Trophoblast cell (in vitro differentiated cells and primary cell): ENCODE measurements around the gene SORCS3.
"Not testable (repeated sequence)": the region's sequence is repeated elsewhere in the genome, so short reads cannot be mapped to it uniquely, and the experiment has no call there.

Experiments used
- DNase-seq, 2 donors: peaks; one replicate each; pipeline ENCODE4 v3.0.0-alpha.2; 2016
- H2AFZ ChIP-seq: 2 replicates; pipeline ENCODE4 v1.6.1; 2013; ENCODE audit warnings: low read length, moderate library complexity, mild to moderate bottlenecking; ENCODE audit not compliant: insufficient read depth, poor library complexity
- H2AK5ac ChIP-seq: 2 replicates; pipeline ENCODE4 v1.6.1; 2013; ENCODE audit warnings: mild to moderate bottlenecking, low read length
- H2BK120ac ChIP-seq: 2 replicates; pipeline ENCODE4 v1.6.1; 2013; ENCODE audit warnings: low read length, mild to moderate bottlenecking, moderate library complexity; ENCODE audit not compliant: insufficient read depth, poor library complexity
- H2BK12ac ChIP-seq: 2 replicates; pipeline ENCODE4 v1.6.1; 2013; ENCODE audit warnings: mild to moderate bottlenecking, low read length, moderate library complexity
- H2BK5ac ChIP-seq: 2 replicates; pipeline ENCODE4 v1.6.1; 2013; ENCODE audit warnings: low read length, low read depth, moderate library complexity, mild to moderate bottlenecking; ENCODE audit not compliant: poor library complexity
- H3K14ac ChIP-seq: 2 replicates; pipeline ENCODE4 v1.6.1; 2013; ENCODE audit warnings: mild to moderate bottlenecking, low read length
- H3K18ac ChIP-seq: 2 replicates; pipeline ENCODE4 v1.6.1; 2013; ENCODE audit warnings: mild to moderate bottlenecking, low read length
- H3K23ac ChIP-seq: 2 replicates; pipeline ENCODE4 v1.6.1; 2013; ENCODE audit warnings: low read length
- H3K27ac ChIP-seq: 2 replicates; pipeline ENCODE4 v1.5.1; 2013; ENCODE audit warnings: low read depth, mild to moderate bottlenecking, inconsistent platforms, low read length, moderate library complexity
- H3K27me3 ChIP-seq: 2 replicates; pipeline ENCODE4 v1.6.1; 2013; ENCODE audit warnings: inconsistent platforms, mild to moderate bottlenecking, low read length, moderate library complexity; ENCODE audit not compliant: insufficient read depth
- H3K36me3 ChIP-seq, 2 experiments: 1 replicate in 1 of 2; 2 replicates in 1 of 2; pipeline ENCODE4 v1.6.1; 2013; ENCODE audit warnings: low read length in 2 of 2, mild to moderate bottlenecking in 2 of 2, moderate library complexity in 1 of 2; ENCODE audit not compliant: insufficient read depth in 2 of 2, control insufficient read depth in 1 of 2
- H3K4ac ChIP-seq: 2 replicates; pipeline ENCODE4 v1.6.1; 2013; ENCODE audit warnings: low read depth, mild to moderate bottlenecking, low read length, moderate library complexity
- H3K4me1 ChIP-seq, 2 experiments: 1 replicate in 1 of 2; 2 replicates in 1 of 2; pipeline ENCODE4 v1.6.1; 2013; ENCODE audit warnings: low read length in 2 of 2, mild to moderate bottlenecking in 2 of 2, moderate library complexity in 1 of 2; ENCODE audit not compliant: insufficient read depth in 2 of 2, control insufficient read depth in 1 of 2
- H3K4me2 ChIP-seq: 2 replicates; pipeline ENCODE4 v1.6.1; 2013; ENCODE audit warnings: inconsistent platforms, mild to moderate bottlenecking, low read length, moderate library complexity
- H3K4me3 ChIP-seq: 2 replicates; pipeline ENCODE4 v1.5.1; 2013; ENCODE audit warnings: mild to moderate bottlenecking, low read depth, low read length, inconsistent platforms
- H3K79me1 ChIP-seq: one replicate; pipeline ENCODE4 v1.6.1; 2013; ENCODE audit warnings: low read length
- H3K79me2 ChIP-seq: 2 replicates; pipeline ENCODE4 v1.6.1; 2013; ENCODE audit warnings: low read length, mild to moderate bottlenecking; ENCODE audit not compliant: control insufficient read depth, insufficient read depth, poor library complexity
- H3K9ac ChIP-seq: 2 replicates; pipeline ENCODE4 v1.6.1; 2013; ENCODE audit warnings: mild to moderate bottlenecking, low read length
- H3K9me3 ChIP-seq: 2 replicates; pipeline ENCODE4 v1.6.1; 2013; ENCODE audit warnings: low read depth, mild to moderate bottlenecking, control low read depth, inconsistent platforms, low read length; ENCODE audit not compliant: insufficient read depth
- H4K12ac ChIP-seq: 2 replicates; pipeline ENCODE4 v1.6.1; 2013; ENCODE audit warnings: low read depth, mild to moderate bottlenecking, low read length, moderate library complexity
- H4K8ac ChIP-seq: 2 replicates; pipeline ENCODE4 v1.6.1; 2013; ENCODE audit warnings: low read depth, mild to moderate bottlenecking, low read length, moderate library complexity
- H4K91ac ChIP-seq: one replicate; pipeline ENCODE4 v1.6.1; 2013; ENCODE audit warnings: low read depth, mild to moderate bottlenecking, low read length, moderate library complexity
- WGBS: extraction: QIAGEN DNeasy Blood & Tissue Kit; methylation state at CpG from one replicate; pipeline ENCODE4 v1.1.7; 2013; ENCODE audit warnings: missing lambda C conversion rate; ENCODE audit not compliant: insufficient read length, insufficient coverage; ENCODE audit errors: extremely low coverage; 5-methylcytosine and 5-hydroxymethylcytosine counted together

SORCS3 gene

GRCh38 chr10:104703262-104703661 is 62.2 kb downstream of the SORCS3 start:
- not testable (repeated sequence) for H3K14ac ChIP-seq, H3K4me1 ChIP-seq, H3K4ac ChIP-seq, H4K91ac ChIP-seq, H3K27me3 ChIP-seq, H2BK120ac ChIP-seq, H3K9ac ChIP-seq, H4K12ac ChIP-seq, H2AK5ac ChIP-seq, H3K79me1 ChIP-seq, DNase-seq, H3K23ac ChIP-seq, H2BK5ac ChIP-seq, H3K4me3 ChIP-seq, H3K18ac ChIP-seq, H3K9me3 ChIP-seq, H4K8ac ChIP-seq, H2AFZ ChIP-seq, H3K79me2 ChIP-seq, H3K36me3 ChIP-seq, H2BK12ac ChIP-seq, H3K4me2 ChIP-seq, H3K27ac ChIP-seq
- WGBS: no CpG with 5 or more reads among the region's 4 CpGs

GRCh38 chr10:104706886-104707285 is 65.8 kb downstream of the SORCS3 start:
- Histone ChIP-seq H3K79me1 (no peaks in the 10 kb centered on the region), H3K9ac (no peak overlapping the region), H3K18ac (no peak overlapping the region), H3K9me3 (no peaks in the 10 kb centered on the region), H2BK12ac (no peak overlapping the region), H3K14ac (no peak overlapping the region), H3K27ac (no peak overlapping the region), H3K4me1 (peaks cover 2 to 3% of the 10 kb centered on the region in 2 experiments), H2AK5ac (no peak overlapping the region), H3K27me3 (peaks cover 4% of the 10 kb centered on the region), H3K4me3 (no peak overlapping the region), H3K23ac (no peak overlapping the region), H2BK5ac (no peak overlapping the region), H4K91ac (no peak overlapping the region), H4K8ac (no peak overlapping the region), H3K79me2 (no peaks in the 10 kb centered on the region), H4K12ac (no peak overlapping the region), H3K4ac (no peak overlapping the region), H3K4me2 (no peak overlapping the region), H3K36me3 (no peaks in the 10 kb centered on the region), H2AFZ (no peak overlapping the region), H2BK120ac (no peak overlapping the region)
- WGBS: no CpG with 5 or more reads among the region's 4 CpGs
- DNase-seq: no peak

GRCh38 chr10:104707602-104708459 is 66.7 kb downstream of the SORCS3 start:
- Histone ChIP-seq H2BK120ac (no peak overlapping the region), H2BK12ac (no peak overlapping the region), H3K79me2 (no peaks in the 10 kb centered on the region), H3K9me3 (no peaks in the 10 kb centered on the region), H4K12ac (no peak overlapping the region), H3K4me3 (no peak overlapping the region), H3K27ac (no peak overlapping the region), H2AK5ac (no peak overlapping the region), H4K91ac (no peak overlapping the region), H3K9ac (no peak overlapping the region), H3K4ac (no peak overlapping the region), H2BK5ac (no peak overlapping the region), H3K4me2 (no peak overlapping the region), H3K36me3 (no peaks in the 10 kb centered on the region), H3K79me1 (no peaks in the 10 kb centered on the region), H3K18ac (no peak overlapping the region), H3K23ac (no peak overlapping the region), H3K27me3 (peaks cover 7% of the 10 kb centered on the region), H2AFZ (no peak overlapping the region), H3K4me1 (peaks cover 2 to 3% of the 10 kb centered on the region in 2 experiments), H4K8ac (no peak overlapping the region), H3K14ac (no peak overlapping the region)
- DNase-seq: no peak
- WGBS: no CpG with 5 or more reads among the region's 4 CpGs

- peaks cover 7% of the 10 kb centered on the region for H3K27me3 ChIP-seq
- H2BK5ac ChIP-seq: no peak overlapping the region
- H3K4me3 ChIP-seq: no peak overlapping the region
- H4K12ac ChIP-seq: no peak overlapping the region
- no peak overlapping the region for H3K18ac ChIP-seq
- H3K4me1 ChIP-seq: peaks cover 2 to 3% of the 10 kb centered on the region in 2 experiments
- H3K9me3 ChIP-seq: no peaks in the 10 kb centered on the region
- no peak overlapping the region for H3K4me2 ChIP-seq
- no peak overlapping the region for H4K91ac ChIP-seq
- no peak overlapping the region for H3K27ac ChIP-seq
- no peak overlapping the region for H4K8ac ChIP-seq
- no peak overlapping the region for H3K9ac ChIP-seq
- no peak overlapping the region for H2AFZ ChIP-seq
- H3K14ac ChIP-seq: no peak overlapping the region
- H3K79me2 ChIP-seq: no peaks in the 10 kb centered on the region
- no peak overlapping the region for H3K4ac ChIP-seq
- no peak overlapping the region for H2AK5ac ChIP-seq
- H3K36me3 ChIP-seq: no peaks in the 10 kb centered on the region
- no peak overlapping the region for H2BK120ac ChIP-seq
- H3K23ac ChIP-seq: no peak overlapping the region
- no CpG with 5 or more reads among the region's 3 CpGs for WGBS
- H3K79me1 ChIP-seq: no peaks in the 10 kb centered on the region
- no peak overlapping the region for H2BK12ac ChIP-seq
- no peak for DNase-seq
Observed at GRCh38 chr10:104711302-104711721, 70.2 kb downstream of the SORCS3 start.
